Stimulated activated CD4-positive, alpha-beta T cell treated with anti-CD3 and anti-CD28 coated beads, Interleukin-2, amount 100 ng/mL, for 48 hours (primary cell): ENCODE data around the gene MEX3C.

Experiments used
- DNase-seq, 2 donors: peaks; one replicate each; pipeline ENCODE4 v3.0.0-alpha.2; 2020

The MEX3C gene

DNA sequence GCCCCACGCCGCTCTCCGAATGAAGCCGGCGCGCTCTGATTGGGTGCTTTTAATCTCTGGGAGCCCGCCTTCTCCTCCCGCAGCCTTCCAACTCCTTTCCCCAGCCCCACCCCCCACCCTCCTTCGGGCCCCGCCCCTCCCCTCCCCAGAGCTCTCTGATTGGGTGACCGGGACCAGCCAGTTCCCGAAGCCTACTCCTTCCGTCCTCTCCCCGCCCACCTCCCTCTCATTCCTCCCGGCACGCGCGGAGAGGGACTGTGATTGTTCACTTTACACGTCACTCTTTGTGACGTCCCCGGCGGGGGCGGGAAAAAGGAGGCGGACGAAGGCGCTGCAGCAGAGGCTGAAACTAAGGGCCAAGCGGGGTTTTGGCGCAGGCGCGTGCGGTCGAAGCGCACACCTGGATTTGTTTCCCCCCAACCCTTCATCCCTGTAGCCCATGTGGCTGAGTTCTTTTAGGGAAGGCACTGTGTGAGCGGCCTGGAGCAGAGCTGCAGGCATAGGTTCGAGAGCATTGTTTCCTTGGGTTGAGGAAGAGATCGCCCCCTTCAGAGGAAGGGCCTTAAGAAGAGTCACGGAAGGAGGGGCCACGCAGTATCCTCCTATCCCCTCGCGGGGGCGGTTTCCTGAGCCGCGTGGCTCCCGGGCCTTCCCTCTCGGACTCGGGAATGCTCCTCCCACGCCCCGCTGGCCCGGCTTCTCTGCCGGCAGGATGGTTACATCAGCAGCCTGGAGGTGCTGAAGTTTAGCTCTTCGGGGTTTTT, at the start of gene MEX3C:
MEX3C (minus strand) TSS at position 21 of the 764 bp plus-strand sequence. CDS start 361 bp downstream, outside the sequence.
- peak; percentile 98 to 99 for DNase-seq

DNA sequence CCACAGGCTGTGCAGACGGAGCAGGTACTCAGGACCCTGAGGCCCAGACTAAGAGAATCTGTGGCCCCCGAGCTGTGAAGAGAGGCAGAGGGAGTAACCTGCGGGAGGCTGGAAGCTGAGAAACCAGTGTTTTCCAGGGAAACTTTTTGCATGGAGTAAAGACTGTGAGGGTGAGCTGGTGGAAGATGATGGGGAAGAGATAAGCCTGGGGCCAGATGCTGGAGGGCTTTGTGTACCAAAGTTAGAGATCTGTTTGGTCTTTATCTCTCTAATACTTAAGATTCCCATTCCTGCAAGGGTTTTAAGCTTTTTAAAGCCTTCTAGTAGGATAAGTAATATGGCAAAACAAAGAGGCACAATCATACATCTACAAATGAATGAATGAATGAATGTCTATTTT, 43.7 kb upstream of the MEX3C start:
- DNase-seq, result no peak

DNA sequence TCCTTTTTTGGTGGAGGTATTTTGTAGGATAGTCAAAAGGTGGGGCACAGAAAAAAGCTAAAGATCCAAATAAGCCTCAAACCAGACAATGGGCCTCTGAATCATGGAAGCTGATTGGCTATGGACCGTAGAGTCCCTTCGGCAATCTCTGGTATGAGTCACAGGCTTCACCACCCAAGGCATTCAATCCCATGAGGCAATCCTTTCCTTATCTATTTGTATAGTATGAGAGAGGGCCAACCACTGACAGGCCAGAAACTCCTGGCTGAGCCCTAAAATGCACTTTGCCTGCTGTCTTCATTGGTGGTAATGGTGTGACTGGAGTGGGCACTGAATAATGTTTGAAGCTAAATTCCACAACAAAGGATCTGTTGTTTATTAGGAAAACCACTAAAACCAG, 38.7 kb upstream of the MEX3C start:
- no peak for DNase-seq

DNA sequence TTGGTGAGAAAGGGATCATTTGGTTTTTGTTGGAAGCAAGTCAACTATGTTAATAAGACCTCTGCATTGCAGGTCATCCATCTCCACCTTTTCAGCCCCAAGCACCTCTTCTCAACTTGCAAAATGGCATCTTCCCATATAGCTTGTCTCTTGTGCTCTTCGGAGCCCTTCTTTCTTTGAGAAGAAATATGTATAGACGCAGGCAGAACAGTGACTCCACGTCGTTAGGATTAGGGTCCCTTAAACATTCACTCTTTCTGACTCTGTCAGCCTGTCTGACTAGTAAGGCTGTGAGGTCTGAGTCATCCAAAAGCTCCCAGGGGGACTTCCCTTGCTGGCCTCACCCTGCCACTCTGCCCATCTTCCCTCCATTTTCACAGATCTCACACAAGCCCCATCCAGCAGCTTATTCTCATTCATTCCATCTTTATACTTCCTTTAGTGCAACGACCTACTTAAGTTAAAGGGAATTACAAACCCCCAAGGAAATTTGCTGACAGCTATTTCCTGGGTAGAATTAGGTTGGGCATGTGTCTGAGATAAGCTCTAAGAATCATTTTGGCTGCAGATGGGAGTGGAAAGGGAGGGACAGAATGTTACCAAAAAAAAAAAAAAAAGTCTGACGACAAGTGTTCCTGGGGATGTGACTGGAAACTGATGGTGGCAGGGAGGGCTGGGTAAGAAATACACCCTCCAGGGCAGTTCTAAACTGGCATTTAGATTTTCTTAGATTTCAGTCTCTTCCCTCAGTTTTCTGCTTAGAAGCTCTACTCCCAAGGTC, 37.7 kb upstream of the MEX3C start:
- peak; percentile 12 to 41 for DNase-seq

DNA sequence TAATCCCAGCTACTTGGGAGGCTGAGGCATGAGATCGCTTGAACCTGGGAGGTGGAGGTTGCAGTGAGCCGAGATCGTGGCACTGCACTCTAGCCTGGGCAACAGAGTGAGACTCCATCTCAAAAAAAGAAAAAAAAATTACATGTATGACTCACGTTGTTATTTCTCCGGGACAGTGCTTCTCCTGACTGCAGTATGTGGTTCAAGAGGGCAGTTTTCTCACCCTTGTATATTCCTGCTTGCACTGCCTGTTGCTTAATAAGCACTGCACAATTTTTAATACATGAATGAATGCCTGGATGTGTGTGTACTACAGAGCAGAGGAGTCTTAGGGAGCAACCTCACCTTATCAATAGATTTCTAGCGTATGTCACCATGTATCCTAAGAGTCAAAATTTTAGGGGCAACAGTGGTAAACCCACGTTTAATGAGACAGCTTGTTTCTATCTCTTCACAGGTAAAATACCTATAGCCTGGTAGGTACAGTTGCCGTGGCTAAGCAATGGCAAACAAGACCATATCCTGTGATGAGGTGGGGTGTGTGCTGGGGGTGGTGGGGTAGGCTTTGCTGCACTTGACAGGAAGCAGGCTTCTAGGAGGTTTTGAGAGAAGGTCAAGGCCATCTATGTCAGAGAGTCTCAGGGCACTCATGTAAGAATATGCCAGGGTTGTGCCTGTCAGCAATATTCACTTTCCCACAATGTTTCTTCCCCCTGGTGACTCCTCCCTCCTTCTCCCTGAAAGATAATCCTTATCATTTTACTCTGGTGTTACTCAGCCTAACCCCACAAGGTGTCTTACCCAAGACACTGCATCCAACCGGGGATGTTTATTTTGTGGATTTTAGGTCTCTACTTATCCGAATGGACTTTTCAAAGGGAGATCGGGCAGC, 36.9 kb upstream of the MEX3C start:
- no peak for DNase-seq

DNA sequence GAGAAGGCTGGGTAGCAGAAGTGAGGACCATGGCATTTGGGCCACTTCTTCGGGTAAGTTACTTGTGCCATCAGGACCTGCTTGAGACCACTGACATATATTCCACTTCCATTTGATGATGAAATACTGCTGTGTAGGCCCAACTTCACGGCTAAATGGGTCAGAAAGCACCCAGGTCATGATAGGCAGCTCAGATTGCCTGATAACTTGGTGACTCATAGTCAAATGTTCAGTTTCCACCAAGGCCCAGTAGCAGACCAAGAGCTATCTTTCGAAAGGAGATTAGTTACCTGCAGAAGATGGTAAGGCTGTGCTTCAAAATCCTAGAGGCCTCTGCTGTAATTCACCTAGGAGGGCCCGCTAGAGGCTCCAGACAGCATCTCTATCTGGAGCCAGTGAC, 31.8 kb upstream of the MEX3C start:
- no peak for DNase-seq

DNA sequence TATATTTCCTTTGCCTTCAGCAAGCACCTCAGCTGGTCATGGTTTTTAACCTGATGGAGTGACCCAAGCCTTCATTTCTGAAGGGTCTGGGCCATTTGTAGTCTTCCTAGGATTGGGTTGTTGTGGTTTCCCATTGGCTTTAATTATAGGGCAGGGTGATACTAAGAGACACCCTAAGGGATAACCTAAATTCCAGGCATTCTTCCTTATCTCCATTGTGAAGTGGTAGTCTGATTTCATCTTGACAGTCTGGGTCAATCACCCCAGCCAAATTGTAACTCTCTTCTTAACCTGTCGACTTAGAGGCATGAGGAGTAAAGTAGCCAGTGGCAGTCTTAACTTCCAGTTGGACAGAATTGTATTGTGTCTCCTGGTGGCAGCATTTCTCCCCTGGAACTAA, 30.2 kb upstream of the MEX3C start:
- DNase-seq, result no peak

DNA sequence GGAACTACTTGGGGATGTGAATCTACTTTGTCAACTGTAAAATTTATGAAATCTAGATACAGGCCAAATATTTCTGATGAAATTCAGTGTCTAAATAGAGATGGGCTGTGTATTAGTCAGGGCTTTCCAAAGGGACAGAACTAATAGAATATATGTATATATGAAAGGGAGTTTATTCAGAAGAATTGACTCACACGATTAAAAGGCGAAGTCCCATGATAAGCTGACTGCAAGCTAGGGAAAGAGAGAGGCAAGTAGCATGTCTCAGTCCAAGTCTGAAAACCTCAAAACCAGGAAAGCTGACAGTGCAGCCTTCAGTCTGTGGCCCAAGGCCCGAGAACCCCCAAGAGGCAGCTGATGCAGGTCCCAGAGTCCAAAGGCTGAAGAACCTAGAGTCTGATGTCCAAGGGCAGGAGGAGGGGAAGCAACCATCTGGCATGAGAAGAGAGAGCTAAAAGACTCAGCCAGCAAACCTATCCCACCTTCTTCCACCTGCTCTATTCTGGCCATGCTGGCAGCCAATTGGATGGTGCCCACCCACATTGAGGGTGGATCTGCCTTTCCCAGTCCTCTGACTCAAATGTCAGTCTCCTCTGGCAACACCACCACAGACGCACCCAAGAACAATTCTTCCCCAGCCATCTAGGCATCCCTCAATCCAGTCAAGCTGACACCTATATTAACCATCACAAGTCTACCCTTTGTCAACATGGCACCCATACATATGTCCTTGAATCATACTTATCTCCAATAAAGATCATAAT, 29.3 kb upstream of the MEX3C start:
- no peak for DNase-seq

DNA sequence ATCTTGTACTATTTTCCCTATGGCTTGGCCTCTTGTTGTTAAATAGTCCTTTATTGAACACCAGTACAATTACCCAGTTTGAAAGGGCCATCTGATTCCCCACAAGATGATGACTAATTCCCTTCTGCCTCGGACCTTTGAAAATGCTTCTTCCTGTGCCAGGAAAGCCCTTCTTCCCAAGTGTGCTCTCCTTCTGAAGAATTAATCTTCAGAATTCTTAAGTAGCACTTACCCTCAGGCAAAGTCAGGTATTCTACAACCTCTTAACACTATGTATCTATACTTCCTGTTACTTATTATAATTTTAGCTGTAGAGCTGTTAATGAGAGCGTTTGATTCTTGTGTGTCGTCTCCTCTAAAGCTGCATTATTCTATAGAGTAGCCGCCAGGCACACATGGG, 28.6 kb upstream of the MEX3C start:
- no peak for DNase-seq

DNA sequence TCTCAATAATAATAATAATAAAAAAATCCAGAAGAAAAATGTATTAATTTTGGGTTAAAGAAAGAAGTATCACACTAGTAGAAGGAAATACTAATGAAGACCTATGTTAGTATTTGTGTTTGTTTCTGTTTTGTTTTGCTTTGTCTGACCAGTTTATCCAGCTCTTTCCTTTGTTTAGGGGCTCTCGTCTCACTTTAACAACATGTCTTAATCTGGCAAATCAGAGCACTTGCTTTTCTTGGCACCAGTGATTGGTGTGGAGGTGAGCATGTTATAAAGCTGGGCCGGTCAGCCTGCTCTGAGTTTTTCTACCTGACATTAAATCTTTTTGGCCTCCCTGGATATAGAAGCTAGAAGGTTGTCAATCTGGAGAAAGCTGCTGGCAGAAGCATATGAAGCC, 15.1 kb upstream of the MEX3C start:
- DNase-seq, result no peak

DNA sequence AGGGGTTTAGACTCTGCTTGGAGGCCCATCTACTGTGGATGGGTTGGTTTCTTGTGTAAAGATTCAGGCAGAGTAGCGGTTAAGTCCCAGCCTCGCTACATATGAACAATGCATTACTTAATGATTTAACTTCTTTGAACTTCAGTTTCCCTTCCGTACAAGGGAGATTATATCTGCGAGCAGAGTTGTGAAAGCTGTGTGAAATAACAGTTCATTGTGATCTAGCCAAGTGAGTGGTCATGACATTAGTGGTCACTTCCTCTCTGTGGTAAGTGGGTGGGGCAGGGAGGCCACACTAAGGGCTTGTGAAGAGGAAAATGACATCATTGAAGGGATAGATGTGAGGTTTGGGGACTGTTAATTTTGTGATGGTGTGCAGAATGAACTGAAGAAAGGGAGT, 14.1 kb upstream of the MEX3C start:
- DNase-seq, result peak; percentile 21 to 26

DNA sequence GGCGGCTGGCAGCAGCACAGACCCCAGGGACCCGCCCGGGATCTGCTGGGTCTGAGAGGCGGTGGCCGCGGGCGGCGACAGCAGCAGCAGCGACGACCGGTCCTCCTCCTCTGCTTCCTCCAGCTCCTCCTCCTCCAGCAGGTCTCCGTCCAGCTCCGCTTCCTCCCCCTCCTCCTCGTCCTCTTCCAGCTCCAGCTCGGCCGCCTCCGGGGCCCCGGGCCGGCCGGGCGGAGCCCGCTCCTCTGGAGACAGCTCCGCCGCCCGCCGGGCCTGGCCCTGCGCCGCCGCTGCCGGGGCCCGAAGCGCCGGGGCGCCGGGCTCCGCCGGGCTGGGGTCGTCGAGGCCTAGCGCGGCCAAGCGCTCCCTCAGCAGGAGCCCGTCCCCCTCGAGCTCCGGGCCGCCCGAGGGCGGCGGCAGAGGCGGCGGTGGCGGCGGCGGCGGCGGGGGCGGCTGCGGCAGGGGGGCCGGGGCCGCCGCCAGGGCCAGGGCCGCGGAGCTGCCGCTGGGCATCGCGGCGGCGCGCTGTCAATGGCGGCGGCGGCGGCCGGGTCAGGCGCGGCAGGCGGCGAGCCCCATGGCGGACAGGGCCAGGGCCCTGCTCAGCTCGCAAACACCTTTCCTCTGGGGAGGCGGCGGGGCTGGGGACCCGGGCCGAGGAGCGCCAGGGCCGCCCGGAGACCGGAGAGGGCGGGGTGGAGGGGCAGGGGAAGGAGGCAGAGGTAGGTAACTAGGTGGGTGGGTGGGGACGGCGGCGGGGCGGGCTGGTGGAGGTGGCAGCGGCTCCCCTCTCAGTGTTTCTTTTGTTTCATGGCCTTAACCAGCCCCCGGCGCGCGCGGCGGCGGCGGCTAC, 445 bp downstream of the MEX3C start:
- DNase-seq, result peak in 1 of 2 donors; percentile 7

DNA sequence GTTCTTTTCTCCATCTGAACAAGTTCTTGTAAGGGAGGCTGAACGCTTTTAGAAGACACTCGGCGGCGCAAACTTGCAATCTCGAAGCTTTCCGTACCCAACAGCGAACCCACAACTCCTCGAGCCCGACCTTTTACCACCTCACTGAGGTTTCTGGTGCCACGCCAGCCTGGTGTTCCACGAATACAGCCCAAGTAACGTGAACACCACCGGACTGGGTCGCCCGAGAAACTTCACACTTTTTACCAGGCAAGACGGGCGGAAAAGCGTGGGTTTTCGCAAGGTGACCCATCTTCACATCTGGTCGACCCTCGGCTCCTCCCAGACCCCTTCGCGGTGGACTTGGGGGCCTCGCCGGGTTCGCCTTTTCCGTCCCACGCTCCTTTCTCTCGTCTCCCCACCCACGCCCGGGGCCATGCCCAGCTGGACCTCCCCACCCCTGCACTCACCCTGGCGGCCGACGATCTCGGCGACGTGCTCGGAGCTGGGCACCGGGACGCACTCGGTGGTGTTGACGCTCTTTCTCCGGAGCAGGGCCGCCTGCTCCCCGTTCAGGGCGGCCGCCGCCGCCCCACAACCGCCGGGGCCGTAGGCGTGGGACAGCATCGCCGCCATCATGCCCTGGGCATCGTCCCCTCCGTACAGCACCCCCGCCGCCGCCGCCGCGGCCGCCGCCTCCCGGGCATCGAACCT, 1.2 kb downstream of the MEX3C start:
- peak; percentile 32 to 36 for DNase-seq

DNA sequence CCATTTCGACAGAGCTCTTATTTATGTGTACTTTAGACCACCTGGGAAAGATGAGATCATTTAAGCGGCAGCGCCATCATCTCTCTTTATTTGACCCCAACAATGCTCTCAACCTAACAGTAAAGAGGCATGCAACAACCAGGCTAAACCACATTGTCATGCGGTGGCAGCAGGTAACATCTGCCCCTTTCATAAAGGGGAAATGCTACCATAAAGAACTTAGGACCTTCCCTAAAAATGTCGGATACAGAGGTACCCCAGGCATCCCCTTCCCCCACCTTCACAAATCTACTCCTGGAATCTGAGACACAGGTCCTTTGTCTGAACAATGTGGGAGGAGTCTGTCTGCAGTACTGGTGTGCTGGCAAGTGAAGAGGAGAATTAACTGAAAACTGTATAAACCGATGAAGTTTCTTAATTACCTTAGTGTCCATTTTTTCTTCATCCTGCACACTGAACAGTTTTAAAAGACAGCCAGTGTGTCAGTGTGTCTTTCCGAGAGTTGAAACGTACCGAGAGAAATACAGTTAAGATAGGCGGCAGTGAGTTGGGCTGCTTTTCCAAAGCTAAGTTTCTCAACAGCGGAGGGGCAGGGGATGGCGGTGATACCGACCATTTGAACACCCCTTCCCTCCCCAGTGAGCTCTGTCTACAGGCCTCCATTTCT, 1.9 kb downstream of the MEX3C start:
- DNase-seq, result peak in 1 of 2 donors; percentile 16

DNA sequence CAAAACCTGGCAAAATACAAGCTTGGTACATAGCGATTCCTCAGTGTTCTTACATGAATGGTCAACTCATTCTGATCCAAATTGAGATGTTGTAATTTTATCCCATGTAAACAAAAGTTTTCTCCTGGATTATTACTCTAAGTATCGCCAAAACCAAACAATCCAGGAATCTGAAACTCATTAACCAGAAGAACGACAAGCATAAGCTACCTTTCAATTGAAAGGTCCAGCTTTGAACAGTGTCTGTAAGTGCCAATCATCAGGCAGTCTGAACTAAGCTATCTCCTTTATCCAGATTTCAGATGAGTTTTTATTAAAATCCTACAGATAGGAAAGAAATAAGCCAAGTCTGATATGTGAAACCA, 2.4 kb downstream of the MEX3C start:
- DNase-seq, result no peak

DNA sequence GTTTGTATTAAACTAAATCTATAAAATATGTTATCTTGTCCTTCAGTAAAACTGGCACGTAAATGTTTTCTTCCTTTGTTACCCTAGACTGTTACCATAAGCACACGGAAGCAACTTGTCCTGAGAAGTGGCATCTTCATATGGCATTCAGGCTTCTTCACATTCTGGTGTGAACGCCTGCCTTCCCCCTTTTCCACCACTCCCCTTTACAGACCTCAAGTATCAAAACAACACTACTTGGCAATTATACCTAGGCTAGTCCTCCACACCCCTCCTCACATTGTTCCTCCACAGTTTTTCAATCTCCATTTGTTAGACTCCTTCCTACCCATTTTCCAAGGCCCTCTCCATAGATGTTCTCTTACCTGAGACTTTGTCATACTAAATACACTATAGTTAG, 2.9 kb downstream of the MEX3C start:
- DNase-seq, result no peak

DNA sequence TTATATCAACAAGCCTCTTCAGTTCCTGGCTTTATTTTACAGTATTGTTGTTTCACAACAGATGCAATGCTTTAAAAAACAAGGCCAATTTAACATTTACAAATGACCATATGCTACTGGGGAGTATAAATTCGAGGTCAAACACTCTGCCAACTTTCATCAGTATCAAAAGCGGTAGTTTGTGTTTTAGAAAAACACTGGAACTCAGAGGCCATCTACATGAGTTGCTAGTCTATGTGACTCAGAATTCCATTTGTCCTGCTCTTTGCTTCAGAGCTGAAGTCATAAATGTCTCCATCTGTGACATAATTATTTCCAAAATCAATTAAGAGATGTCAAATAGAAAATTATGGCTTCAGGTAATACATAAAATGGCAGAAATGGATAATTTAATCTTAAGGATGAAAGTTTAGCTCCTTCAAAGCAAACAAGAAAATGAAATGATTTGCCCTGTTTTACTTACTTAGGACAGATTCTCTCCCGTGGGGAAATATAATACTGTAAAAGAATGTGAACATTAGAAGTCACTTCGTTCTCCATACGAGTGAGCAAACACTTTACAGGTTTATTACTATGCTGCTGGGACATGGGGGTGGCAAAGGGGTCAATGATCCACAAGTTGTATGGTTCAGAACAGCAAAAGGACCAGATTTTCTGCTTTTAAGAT, 3.7 kb downstream of the MEX3C start:
- DNase-seq, result no peak

DNA sequence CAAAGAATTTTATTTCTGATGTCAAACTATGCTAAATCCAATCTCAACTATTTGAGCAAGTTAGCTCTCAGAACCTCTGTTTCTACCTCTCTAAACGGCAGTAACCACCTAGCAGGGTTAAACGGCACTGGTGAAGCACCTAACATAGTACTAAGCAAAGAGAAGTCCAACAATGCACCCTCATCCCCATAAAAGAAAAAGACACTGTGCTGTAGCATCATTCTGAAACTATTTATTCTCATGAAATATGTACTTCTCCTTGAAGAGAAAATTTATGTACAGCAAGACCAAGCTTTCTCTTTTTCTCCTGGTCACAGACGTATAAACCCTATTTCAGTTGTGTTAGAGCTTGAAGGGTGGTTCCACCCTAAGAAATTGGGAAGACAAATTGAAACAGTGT, 4.8 kb downstream of the MEX3C start:
- DNase-seq, result no peak

DNA sequence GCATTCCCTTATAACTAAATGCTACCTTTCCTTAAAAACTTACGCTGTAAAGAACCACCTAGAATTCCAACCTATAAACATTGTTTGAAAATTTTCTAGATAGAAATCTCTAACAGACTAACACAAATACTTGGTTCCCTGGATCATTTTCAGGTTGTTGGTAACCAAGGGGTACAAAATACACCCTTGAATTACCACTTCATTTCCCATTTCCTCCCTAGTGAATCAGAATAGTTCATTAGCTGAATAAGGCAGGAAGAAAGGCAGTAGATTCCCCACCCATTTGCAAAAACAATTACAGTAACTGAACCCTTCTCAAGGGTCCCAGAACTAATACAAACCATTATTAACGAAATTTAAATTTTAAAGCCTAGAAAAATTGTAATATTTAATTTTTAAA, 5.5 kb downstream of the MEX3C start:
- DNase-seq, result no peak
